ENCODE results near the gene GAB3. TPM values are rescaled to one million over a fixed set of nuclear protein-coding genes. Genes with fewer than 3 reads are reported as not detected.

GAB3 gene
- polyA plus RNA-seq, 1 of the 3 experiments (the other 2 are of a cell fraction), result 4.5 TPM

DNA sequence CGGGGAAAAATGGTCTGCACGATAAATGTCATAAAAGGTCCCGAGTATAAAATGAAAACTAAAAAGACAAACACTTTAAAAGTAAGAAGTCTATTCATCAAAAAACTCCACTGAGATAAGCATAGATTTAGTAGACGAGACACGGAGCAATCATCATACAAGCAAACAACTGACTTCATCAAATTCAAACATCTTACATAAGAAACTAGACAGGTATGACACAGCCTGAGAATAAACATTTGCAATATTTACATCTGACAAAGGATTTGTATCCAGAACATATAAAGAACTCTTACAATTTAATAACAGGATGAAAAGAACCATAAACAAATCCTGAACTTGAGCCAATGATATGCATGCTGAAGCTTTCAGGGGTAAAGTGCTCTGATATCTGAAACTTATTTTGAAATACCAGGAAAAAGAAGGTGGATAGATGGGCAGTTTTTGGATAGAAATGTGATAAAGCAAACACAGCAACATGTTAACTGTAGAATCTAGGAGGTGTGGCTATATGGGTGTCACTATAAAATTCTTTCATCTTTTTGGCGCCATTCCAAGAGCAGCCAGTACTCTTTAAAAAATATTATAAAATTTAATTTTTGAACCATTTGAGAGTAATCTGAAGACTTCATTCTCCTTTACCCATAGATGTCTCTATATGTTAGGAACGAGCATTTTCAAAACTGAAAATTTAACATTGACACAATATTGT lies 42.4 kb upstream of the GAB3 start:
- H3K9me3 ChIP-seq, result no peaks in the 10 kb centered on the region
- 47% methylated on average over 7 of the region's 7 CpGs for WGBS (ENCODE audit: low lambda C conversion rate)
- no peaks in the 10 kb centered on the region for H3K79me2 ChIP-seq (ENCODE audit: insufficient read depth)
- no peaks in the 10 kb centered on the region for H3K4me1 ChIP-seq (ENCODE audit: control insufficient read depth in 1 of 2, insufficient read depth in 2 of 2, low read depth in 1 of 2, low read length in 1 of 2)
- no peaks in the 10 kb centered on the region for H3K36me3 ChIP-seq (replicated peaks in 1 of 2; ENCODE audit: control insufficient read depth in 1 of 2, insufficient read depth in 2 of 2, low read length in 1 of 2)
- H3K27ac ChIP-seq (ENCODE audit: low read depth in 2 of 2, low read length in 1 of 2), result no peak overlapping the region
- TF ChIP-seq FOXM1 (IDR thresholded peaks at IDR 0.05; ENCODE audit: low read depth) (no peak), SMC3 (IDR thresholded peaks at IDR 0.05; ENCODE audit: low read depth, low read length) (no peak), TEAD4 (IDR thresholded peaks at IDR 0.05; ENCODE audit: borderline replicate concordance, insufficient read depth) (no peak), SIN3A (IDR thresholded peaks at IDR 0.05; ENCODE audit: borderline replicate concordance, low read depth, low read length) (no peak)
- TF ChIP-seq, protein P1, sequence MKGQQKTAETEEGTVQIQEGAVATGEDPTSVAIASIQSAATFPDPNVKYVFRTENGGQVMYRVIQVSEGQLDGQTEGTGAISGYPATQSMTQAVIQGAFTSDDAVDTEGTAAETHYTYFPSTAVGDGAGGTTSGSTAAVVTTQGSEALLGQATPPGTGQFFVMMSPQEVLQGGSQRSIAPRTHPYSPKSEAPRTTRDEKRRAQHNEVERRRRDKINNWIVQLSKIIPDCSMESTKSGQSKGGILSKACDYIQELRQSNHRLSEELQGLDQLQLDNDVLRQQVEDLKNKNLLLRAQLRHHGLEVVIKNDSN (IDR thresholded peaks at IDR 0.05; ENCODE audit: borderline replicate concordance, low read depth), result no peak
- CTCF ChIA-PET, result no interaction called here
- no peaks in the 10 kb centered on the region for H3K9me2 ChIP-seq
- H3K4me2 ChIP-seq, result no peak overlapping the region
- no peaks in the 10 kb centered on the region for H3F3A ChIP-seq (replicated peaks; ENCODE audit: insufficient read depth)
- POLR2A ChIA-PET, result no interaction called here
- H3K4me3 ChIP-seq (ENCODE audit: low read depth in 2 of 2, low read length in 1 of 2), result no peak overlapping the region
- H3K27me3 ChIP-seq (ENCODE audit: insufficient read depth), result no peaks in the 10 kb centered on the region
- no peak overlapping the region for H3K9ac ChIP-seq
- H4K20me1 ChIP-seq (ENCODE audit: insufficient read depth), result no peaks in the 10 kb centered on the region
- no peak overlapping the region for H2AFZ ChIP-seq (ENCODE audit: low read depth)
- DNase-seq, result no peak

DNA sequence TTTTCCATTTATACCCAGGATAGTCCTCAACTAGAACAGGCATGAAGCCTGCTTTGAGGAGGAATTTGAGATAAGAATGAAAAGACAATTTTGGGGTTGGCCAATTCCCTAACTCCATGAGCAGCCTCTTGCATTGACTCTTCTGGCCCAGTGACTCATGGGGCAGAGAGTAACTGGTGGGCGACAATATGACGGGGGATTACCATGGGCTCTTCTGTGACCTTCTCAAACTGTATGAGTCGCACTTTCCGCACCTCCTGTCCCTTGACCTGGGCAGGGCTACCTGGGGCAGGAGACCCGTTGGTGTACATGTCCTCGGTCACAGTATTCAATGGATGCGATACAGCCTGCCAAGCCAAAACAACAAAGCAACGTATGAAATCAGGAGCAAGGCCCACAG lies 41.1 kb upstream of the GAB3 start:
- Histone ChIP-seq H3K4me1 (ENCODE audit: control insufficient read depth in 1 of 2, insufficient read depth in 2 of 2, low read depth in 1 of 2, low read length in 1 of 2) (no peaks in the 10 kb centered on the region), H3K9ac (no peak overlapping the region), H3K27ac (ENCODE audit: low read depth in 2 of 2, low read length in 1 of 2) (no peak overlapping the region), H3K27me3 (ENCODE audit: insufficient read depth) (no peaks in the 10 kb centered on the region), H2AFZ (ENCODE audit: low read depth) (no peak overlapping the region), H4K20me1 (ENCODE audit: insufficient read depth) (no peaks in the 10 kb centered on the region), H3K79me2 (ENCODE audit: insufficient read depth) (no peaks in the 10 kb centered on the region), H3K36me3 (replicated peaks in 1 of 2; ENCODE audit: control insufficient read depth in 1 of 2, insufficient read depth in 2 of 2, low read length in 1 of 2) (no peaks in the 10 kb centered on the region), H3F3A (replicated peaks; ENCODE audit: insufficient read depth) (no peaks in the 10 kb centered on the region), H3K4me2 (no peak overlapping the region), H3K9me2 (no peaks in the 10 kb centered on the region), H3K9me3 (no peaks in the 10 kb centered on the region), H3K4me3 (ENCODE audit: low read depth in 2 of 2, low read length in 1 of 2) (no peak overlapping the region)
- POLR2A ChIA-PET, result no interaction called here
- CTCF ChIA-PET, result no interaction called here
- 59% methylated on average over 8 of the region's 8 CpGs for WGBS (ENCODE audit: low lambda C conversion rate)
- no peak for DNase-seq
- TF ChIP-seq RXRA (IDR thresholded peaks at IDR 0.05; ENCODE audit: borderline replicate concordance, low read depth), result no peak
- TF ChIP-seq, protein P2, sequence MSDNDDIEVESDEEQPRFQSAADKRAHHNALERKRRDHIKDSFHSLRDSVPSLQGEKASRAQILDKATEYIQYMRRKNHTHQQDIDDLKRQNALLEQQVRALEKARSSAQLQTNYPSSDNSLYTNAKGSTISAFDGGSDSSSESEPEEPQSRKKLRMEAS (IDR thresholded peaks at IDR 0.05; ENCODE audit: low read depth), result no peak

DNA sequence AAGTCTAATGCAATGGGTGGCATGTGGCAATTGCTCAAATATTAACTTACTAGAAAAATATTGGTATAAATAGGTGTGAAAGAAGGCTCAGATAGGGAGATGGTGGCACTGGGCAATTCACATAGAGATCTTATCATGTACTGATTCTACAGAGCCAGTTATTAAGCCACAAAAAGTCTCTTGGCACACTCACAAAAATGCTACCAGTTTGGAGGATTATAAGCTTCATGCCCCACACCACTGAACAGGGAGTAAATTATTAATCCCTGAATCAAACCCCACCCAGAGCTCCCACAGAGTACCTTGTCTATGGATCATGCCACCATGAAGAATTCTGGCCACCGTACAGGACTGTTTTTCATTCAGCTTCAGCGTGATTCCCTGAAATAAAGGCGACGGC lies 40.6 kb upstream of the GAB3 start:
- no peaks in the 10 kb centered on the region for H3K4me1 ChIP-seq (ENCODE audit: control insufficient read depth in 1 of 2, insufficient read depth in 2 of 2, low read depth in 1 of 2, low read length in 1 of 2)
- POLR2A ChIA-PET, result no interaction called here
- no peak overlapping the region for H3K9ac ChIP-seq
- no peaks in the 10 kb centered on the region for H3F3A ChIP-seq (replicated peaks; ENCODE audit: insufficient read depth)
- no peak overlapping the region for H2AFZ ChIP-seq (ENCODE audit: low read depth)
- no peak overlapping the region for H3K4me2 ChIP-seq
- no peaks in the 10 kb centered on the region for H3K9me3 ChIP-seq
- no peaks in the 10 kb centered on the region for H4K20me1 ChIP-seq (ENCODE audit: insufficient read depth)
- CTCF ChIA-PET, result interaction anchor here (0.6 kb wide), 1 partner anchor 295 kb away, joined by 3 read pairs; no protein-coding TSS in a partner anchor
- 34% methylated on average over 4 of the region's 4 CpGs for WGBS (ENCODE audit: low lambda C conversion rate)
- no peak overlapping the region for H3K4me3 ChIP-seq (ENCODE audit: low read depth in 2 of 2, low read length in 1 of 2)
- H3K36me3 ChIP-seq (replicated peaks in 1 of 2; ENCODE audit: control insufficient read depth in 1 of 2, insufficient read depth in 2 of 2, low read length in 1 of 2), result no peaks in the 10 kb centered on the region
- DNase-seq, result no peak
- H3K27ac ChIP-seq (ENCODE audit: low read depth in 2 of 2, low read length in 1 of 2), result no peak overlapping the region
- H3K9me2 ChIP-seq, result no peaks in the 10 kb centered on the region
- H3K79me2 ChIP-seq (ENCODE audit: insufficient read depth), result no peaks in the 10 kb centered on the region
- TF ChIP-seq, protein P3, sequence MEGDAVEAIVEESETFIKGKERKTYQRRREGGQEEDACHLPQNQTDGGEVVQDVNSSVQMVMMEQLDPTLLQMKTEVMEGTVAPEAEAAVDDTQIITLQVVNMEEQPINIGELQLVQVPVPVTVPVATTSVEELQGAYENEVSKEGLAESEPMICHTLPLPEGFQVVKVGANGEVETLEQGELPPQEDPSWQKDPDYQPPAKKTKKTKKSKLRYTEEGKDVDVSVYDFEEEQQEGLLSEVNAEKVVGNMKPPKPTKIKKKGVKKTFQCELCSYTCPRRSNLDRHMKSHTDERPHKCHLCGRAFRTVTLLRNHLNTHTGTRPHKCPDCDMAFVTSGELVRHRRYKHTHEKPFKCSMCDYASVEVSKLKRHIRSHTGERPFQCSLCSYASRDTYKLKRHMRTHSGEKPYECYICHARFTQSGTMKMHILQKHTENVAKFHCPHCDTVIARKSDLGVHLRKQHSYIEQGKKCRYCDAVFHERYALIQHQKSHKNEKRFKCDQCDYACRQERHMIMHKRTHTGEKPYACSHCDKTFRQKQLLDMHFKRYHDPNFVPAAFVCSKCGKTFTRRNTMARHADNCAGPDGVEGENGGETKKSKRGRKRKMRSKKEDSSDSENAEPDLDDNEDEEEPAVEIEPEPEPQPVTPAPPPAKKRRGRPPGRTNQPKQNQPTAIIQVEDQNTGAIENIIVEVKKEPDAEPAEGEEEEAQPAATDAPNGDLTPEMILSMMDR (IDR thresholded peaks at IDR 0.05), result no peak
- TF ChIP-seq GATA2 (CRISPR knock-in tag; IDR thresholded peaks at IDR 0.05) (no peak), FOSL2 (IDR thresholded peaks at IDR 0.05; ENCODE audit: borderline replicate concordance, low read depth) (no peak), RCOR1 (IDR thresholded peaks at IDR 0.05; ENCODE audit: low read length) (no peak), MEF2A (IDR thresholded peaks at IDR 0.05; ENCODE audit: borderline replicate concordance, low read depth) (no peak), POLR2AphosphoS5 (IDR thresholded peaks at IDR 0.05; ENCODE audit: low read depth, low read length) (no peak), TCF12 (IDR thresholded peaks at IDR 0.05) (no peak), CHD2 (IDR thresholded peaks at IDR 0.05; ENCODE audit: low read length, partially characterized antibody) (no peak), RXRA (IDR thresholded peaks at IDR 0.05; ENCODE audit: borderline replicate concordance, low read depth) (no peak), NRF1 (IDR thresholded peaks at IDR 0.05; ENCODE audit: low read depth, low read length) (no peak), SMC3 (IDR thresholded peaks at IDR 0.05; ENCODE audit: low read depth, low read length) (no peak), RFX5 (IDR thresholded peaks at IDR 0.05; ENCODE audit: low read length) (no peak), JUND (IDR thresholded peaks at IDR 0.05) (no peak), ELF1 (IDR thresholded peaks at IDR 0.05) (no peak)
- TF ChIP-seq, protein P4, sequence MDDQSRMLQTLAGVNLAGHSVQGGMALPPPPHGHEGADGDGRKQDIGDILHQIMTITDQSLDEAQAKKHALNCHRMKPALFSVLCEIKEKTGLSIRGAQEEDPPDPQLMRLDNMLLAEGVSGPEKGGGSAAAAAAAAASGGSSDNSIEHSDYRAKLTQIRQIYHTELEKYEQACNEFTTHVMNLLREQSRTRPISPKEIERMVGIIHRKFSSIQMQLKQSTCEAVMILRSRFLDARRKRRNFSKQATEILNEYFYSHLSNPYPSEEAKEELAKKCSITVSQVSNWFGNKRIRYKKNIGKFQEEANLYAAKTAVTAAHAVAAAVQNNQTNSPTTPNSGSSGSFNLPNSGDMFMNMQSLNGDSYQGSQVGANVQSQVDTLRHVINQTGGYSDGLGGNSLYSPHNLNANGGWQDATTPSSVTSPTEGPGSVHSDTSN (IDR thresholded peaks at IDR 0.05), result no peak
- TF ChIP-seq, protein P2 (IDR thresholded peaks at IDR 0.05; ENCODE audit: low read depth), result no peak
- H3K27me3 ChIP-seq (ENCODE audit: insufficient read depth), result no peaks in the 10 kb centered on the region

All from SK-N-SH (cell line).